Caki2 (cell line): Measurements from ENCODE around the gene PDILT. TPM values are rescaled to one million over a fixed set of nuclear protein-coding genes. Genes with fewer than 3 reads are reported as not detected.
A peak's percentile ranks its signal among the peaks of the same experiment; 100 is the strongest.
"Not testable (repeated sequence)": the region's sequence is repeated elsewhere in the genome, so short reads cannot be mapped to it uniquely, and the experiment has no call there.

Source experiments
- DNase-seq: peaks from one replicate; pipeline ENCODE4 v3.0.0-alpha.2; 2015; ENCODE audit warnings: low read depth
- in situ Hi-C: cut with HindIII; loops from 2 replicates; pipeline ENCODE4 v1.10.0; 2016; ENCODE audit warnings: low sequenced_read_pairs, low pct_unique_long_range_greater_than_20kb, mixed read lengths
- total RNA-seq: library from RNA; depleted of rRNA; stranded (reverse); fragments of >200 nt; shearing (Covaris generic); gene quantifications from 2 replicates; pipeline ENCODE4 v1.2.3, GENCODE V29; 2014; ENCODE audit warnings: low replicate concordance; rRNA removed

PDILT gene
- not detected in 2 replicates for total RNA-seq

- DNase-seq, result no peak
- in situ Hi-C loops, result no loop called here
Observed at GRCh38 chr16:20404637-20405036, at the start of gene PDILT. Gene PDILT (minus strand): TSS chr16:20404737. CDS start chr16:20399300, 5,437 bp downstream.

- DNase-seq, in situ Hi-C loops: not testable (repeated sequence)
Observed at GRCh38 chr16:20453633-20454032, 49.1 kb upstream of the PDILT start.

- in situ Hi-C loops, DNase-seq: not testable (repeated sequence)
Observed at GRCh38 chr16:20451364-20451763, 46.8 kb upstream of the PDILT start, which contains the start of gene ACSM2A. Gene ACSM2A (plus strand): TSS chr16:20451521. CDS start chr16:20460115, 8,594 bp downstream.

GRCh38 chr16:20446652-20447393, 42.3 kb upstream of the PDILT start:
- DNase-seq, in situ Hi-C loops: not testable (repeated sequence)

- DNase-seq, in situ Hi-C loops: not testable (repeated sequence)
Observed at GRCh38 chr16:20441859-20442258, 37.3 kb upstream of the PDILT start.

GRCh38 chr16:20441191-20441590, 36.7 kb upstream of the PDILT start:
- peak; percentile 37 for DNase-seq
- in situ Hi-C loops, result no loop called here

GRCh38 chr16:20440731-20441130, 36.2 kb upstream of the PDILT start:
- in situ Hi-C loops, result not testable (repeated sequence)
- DNase-seq, result peak; percentile 58

- in situ Hi-C loops, result not testable (repeated sequence)
Observed at GRCh38 chr16:20439820-20440231, 35.3 kb upstream of the PDILT start.

GRCh38 chr16:20438950-20439349, 34.4 kb upstream of the PDILT start:
- DNase-seq, in situ Hi-C loops: not testable (repeated sequence)

More at GRCh38 chr16:20439820-20440231, 35.3 kb upstream of the PDILT start:
- not testable (repeated sequence) for DNase-seq

GRCh38 chr16:20430948-20431347, 26.4 kb upstream of the PDILT start:
- in situ Hi-C loops, result no loop called here
- no peak for DNase-seq

GRCh38 chr16:20430480-20430879, 25.9 kb upstream of the PDILT start:
- in situ Hi-C loops, DNase-seq: not testable (repeated sequence)

- in situ Hi-C loops, DNase-seq: not testable (repeated sequence)
Observed at GRCh38 chr16:20429499-20429898, 25.0 kb upstream of the PDILT start.

GRCh38 chr16:20427401-20427797, 22.9 kb upstream of the PDILT start:
- DNase-seq, in situ Hi-C loops: not testable (repeated sequence)

- no peak for DNase-seq
- in situ Hi-C loops, result no loop called here
Observed at GRCh38 chr16:20424129-20424866, 19.8 kb upstream of the PDILT start.

GRCh38 chr16:20423772-20424128, 19.2 kb upstream of the PDILT start:
- DNase-seq, in situ Hi-C loops: not testable (repeated sequence)

GRCh38 chr16:20421748-20422147, 17.2 kb upstream of the PDILT start:
- in situ Hi-C loops, DNase-seq: not testable (repeated sequence)

- DNase-seq, in situ Hi-C loops: not testable (repeated sequence)
Observed at GRCh38 chr16:20419093-20419492, 14.6 kb upstream of the PDILT start.

GRCh38 chr16:20415541-20415940, 11.0 kb upstream of the PDILT start:
- peak; percentile 36 for DNase-seq
- in situ Hi-C loops, result no loop called here

GRCh38 chr16:20411055-20411454, 6.5 kb upstream of the PDILT start:
- no peak for DNase-seq
- in situ Hi-C loops, result no loop called here
